ENCODE measurements around the gene LZTR1.
"Not testable (repeated sequence)": the region's sequence is repeated elsewhere in the genome, so short reads cannot be mapped to it uniquely, and the experiment has no call there.

LZTR1 gene

DNA sequence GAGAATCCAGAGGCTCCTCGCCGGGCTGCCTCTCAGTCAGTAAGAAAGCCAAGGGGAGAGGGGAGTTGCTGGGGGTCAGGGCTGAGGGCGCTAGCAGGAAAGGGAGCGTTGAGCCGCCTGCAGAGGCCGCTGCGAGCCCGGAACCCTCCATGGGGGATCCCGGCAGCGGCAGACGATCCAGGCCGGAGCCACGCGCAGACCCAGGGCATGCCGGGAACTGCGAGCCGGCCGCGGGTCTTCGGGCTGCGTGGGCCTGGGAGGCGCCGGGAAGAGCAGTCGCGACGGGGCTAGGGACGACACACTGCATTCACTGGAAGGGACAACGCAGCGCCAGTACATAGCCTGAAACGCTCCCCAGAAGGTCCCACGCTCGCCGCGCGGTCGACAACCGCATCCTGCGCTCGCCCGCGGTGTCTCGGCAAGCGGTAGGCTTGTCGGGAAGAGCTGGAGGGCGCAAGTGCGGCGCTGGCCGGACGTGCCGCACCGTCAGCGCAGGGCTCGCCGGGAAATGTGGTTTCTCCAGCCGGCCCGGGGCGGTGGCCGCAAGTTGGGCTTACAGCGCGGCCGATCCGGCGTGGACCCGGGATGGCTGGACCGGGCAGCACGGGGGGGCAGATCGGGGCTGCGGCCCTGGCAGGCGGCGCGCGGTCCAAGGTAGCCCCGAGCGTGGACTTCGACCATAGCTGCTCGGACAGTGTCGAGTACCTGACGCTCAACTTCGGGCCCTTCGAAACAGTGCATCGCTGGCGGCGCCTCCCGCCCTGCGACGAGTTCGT is at the start of gene LZTR1:
Gene LZTR1 (plus strand): TSS at position 511 of the 776 bp plus-strand sequence. CDS start 75 bp downstream, at position 586.
- DNase-seq = peak; percentile 31

DNA sequence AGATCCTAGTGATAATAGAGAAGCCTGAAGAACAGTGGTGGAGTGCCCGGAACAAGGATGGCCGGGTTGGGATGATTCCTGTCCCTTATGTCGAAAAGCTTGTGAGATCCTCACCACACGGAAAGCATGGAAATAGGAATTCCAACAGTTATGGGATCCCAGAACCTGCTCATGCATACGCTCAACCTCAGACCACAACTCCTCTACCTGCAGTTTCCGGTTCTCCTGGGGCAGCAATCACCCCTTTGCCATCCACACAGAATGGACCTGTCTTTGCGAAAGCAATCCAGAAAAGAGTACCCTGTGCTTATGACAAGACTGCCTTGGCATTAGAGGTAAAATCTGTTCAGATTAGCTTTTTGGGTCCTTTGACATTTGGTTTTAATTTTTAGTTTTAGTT is 48.2 kb upstream of the LZTR1 start:
- no peak for DNase-seq

DNA sequence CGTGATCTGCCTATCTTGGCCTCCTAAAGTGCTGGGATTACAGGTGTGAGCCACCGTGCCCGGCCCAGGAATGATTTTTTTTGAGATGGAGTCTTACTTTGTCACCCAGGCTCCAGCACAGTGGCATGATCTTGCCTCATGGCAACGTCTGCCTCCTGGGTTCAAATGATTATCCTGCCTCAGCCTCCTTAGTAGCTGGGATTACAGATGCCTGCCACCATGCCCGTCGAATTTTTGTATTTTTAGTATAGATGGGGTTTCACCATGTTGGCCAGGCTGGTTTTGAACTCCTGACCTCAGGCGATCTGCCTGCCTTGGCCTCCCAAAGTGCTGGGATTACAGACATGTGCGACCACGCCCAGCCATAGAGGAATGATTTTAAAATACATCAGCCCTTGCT is 47.0 kb upstream of the LZTR1 start:
- DNase-seq = not testable (repeated sequence)

DNA sequence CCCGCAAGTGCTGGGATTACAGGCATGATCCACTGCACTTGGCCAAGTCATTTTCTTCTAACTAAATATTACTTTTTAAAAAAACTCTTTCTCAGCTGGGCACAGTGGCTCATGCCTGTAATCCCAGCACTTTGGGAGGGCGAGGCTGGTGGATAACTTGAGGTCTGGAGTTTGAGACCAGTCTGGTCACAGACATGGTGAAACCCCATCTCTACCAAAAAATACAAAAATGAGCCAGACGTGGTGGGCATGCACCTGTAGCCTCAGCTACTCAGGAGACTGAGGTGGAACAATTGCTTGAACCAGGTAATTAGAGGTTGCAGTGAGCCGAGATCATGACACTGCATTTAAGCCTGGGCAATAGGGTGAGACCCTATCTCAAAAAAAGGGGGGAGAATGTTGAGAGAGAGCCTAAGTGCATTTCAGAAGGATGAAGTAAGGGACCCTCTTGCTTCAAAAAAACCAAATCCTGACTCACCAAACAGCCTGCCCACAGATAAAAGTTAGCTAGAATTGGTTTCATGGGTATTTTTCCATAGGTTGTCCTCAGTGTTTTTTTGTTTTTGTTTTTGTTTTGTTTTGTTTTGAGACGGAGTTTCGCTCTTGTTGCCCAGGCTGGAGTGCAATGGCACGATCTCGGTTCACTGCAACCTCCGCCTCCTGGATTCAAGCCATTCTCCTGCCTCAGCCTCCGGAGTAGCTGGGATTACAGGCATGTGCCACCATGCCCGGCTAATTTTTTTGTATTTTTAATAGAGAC is 46.1 kb upstream of the LZTR1 start:
- DNase-seq = not testable (repeated sequence)

DNA sequence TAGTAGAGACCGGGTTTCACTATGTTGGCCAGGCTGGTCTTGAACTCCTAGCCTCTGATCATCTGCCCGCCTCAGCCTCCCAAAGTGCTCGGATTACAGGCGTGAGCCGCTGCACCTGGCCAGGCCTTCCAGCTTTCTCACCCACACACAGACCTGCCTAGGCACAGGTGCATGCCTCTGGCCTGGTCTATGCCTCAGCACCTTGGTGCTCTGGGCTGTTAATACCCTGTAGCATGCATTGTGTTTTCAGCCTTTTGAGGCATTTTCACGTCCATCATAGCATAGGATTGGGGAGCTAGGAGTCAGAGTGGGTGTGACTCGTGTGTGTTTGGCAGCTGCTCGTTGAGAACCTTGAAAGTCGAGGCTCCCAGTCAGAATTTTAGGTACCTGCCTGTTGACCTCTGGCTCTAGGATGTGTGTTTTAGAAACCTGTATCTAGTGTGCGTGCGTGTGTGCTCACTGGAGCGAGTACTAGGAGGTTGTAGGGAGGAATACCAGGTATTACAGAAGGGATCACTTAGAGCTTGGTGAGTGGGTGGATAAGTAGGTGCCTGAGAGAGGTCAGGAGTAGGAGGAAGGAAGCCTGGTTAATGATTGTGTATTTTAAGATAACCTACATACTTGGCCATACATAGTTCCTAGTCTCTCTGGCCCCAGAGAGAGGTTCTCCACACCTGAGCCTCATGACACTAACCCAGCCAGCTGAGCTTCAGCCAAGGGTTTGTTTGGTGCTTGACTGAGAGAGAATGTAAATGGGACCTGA is 44.9 kb upstream of the LZTR1 start:
- no peak for DNase-seq

DNA sequence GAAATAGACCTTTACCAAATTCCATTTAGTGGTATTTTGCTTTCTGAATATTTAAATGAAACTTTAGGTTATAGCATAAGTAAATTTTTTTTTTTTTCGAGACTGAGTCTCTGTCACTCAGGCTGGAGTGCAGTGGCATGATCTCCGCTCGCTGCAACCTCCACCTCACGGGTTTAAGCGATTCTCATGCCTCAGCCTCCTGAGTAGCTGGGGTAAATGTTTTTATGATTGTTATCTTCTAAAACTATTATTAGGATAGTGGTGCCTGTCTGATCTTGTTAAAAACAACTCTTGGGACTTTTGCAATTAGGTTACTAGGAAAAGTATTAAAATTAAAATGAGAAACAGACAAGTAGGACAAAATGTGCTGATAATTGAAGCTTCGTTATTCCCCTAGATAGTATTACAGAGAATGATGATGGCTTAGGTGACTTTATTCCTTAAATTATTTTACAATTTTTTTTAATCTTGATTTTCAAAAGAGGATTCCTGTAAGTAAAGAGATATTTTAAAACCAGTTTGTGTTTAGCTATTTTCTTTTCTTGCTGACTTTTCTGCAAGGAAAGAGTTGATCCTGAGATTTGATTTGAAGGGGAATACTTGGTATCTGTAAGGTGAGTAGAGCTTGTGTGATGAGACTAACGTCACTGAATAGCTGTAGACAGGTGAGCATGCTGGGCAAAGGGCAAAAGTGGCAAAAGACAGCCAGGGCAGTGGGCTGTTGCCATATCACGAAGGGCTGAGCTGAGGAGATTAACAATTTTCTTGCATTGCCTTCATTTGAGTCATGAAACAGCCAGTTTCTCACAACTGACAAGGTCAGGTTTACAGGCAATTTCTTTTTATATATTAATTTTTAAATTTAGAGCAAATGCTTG is 44.1 kb upstream of the LZTR1 start:
- DNase-seq = no peak

DNA sequence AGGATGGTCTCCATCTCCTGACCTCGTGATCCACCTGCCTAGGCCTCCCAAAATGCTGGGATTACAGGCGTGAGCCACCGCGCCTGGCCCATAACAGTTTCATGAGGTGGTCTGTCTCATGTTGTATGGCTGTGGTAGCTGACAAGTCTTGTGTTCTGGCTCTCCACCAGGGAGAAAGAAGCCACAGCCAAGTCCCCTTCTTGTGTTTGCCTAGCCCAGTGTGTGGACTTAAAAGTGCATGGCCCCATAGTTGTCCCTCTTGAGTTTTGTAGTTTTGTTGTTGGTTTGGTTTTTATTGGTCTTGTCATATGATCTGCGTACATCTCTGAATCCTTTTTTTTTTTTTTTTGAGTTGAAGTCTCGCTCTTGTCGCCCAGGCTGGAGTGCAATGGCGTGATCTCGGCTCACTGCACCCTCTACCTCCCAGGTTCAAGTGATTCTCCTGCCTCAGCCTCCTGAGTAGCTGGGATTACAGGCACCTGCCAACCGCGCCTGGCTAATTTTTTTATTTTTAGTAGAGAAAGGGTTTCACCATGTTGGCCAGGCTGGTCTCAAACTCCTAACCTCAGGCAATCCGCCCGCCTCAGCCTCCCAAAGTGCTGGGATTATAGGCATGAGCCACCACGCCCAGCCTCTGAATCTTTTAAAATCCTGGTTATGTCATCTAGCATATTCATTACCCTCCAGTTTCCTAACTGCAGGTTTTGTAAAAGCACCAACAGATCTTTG is 42.5 kb upstream of the LZTR1 start:
- not testable (repeated sequence) for DNase-seq

DNA sequence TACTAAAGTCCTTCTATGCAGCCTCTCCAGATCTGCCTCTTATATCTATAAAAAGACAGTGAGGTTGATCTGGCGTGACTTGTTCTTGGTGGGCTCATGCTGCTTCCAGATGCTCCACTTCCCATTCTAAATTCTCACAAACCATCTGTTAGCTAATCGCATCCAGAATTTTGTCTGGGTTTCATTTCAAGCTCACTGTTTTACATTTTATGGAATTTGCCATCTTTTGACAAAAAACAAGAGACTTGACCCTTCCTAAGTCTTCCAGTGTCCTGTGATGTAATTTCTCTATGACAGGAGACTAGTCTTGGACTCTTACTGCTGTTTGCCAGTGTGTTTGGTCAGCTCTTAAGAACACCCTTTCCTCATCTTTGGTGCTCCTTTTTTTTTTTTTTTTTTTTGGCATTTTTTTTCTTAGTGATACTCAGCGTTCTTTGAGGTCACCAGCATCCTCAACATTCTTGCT is 41.9 kb upstream of the LZTR1 start:
- peak; percentile 36 for DNase-seq

DNA sequence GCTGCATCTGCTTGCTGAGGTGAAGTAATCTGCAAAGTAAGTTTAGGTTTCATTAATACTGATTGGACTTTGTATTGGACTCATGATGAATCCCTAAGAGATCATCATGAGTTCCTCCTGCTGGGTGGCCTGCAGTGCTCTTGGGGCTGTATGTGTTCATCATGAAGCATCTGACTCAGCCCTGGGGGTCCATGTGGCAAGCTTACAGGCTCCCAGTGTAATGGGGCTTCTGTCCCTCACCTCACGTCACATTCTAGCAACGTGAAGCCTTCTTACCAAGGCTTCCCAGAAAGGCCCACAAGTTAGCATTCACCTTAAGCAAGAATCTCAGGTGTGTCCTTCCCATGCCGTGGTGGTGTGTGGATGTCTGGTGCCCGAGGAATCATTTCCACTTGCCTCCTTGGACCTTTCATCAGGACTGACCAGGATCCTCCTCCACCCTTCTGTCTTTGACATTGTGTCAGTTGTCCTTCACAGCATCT is 41.2 kb upstream of the LZTR1 start:
- DNase-seq = no peak

DNA sequence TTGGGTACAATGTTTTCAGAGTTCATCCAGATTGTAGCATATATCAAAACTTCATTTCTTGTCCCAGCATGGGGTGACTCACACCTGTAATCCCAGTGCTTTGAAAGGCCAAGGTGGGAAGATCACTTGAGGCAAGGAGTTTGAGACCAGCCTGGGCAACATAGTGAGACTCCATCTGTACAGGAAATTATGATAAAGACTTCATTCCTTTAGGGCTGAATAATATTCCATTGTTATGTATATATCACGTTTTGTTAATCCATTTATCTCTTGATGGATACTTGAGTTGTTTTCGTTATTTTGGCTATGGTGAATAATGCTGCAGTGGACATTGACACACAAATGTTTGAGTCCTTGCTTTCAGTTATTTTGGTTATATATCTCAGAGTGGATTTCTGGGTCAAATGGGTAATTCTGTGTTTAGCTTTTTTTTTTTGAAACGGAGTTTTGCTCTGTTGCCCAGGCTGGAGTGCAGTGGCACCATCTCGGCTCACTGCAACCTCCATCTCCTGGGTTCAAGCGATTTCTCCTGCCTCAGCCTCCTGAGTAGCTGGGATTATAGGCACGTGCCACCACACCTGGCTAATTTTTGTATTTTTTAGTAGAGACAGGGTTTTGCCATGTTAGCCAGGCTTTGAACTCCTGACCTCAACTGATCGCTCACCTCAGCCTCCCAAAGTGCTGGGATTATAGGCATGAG is 39.7 kb upstream of the LZTR1 start:
- not testable (repeated sequence) for DNase-seq

DNA sequence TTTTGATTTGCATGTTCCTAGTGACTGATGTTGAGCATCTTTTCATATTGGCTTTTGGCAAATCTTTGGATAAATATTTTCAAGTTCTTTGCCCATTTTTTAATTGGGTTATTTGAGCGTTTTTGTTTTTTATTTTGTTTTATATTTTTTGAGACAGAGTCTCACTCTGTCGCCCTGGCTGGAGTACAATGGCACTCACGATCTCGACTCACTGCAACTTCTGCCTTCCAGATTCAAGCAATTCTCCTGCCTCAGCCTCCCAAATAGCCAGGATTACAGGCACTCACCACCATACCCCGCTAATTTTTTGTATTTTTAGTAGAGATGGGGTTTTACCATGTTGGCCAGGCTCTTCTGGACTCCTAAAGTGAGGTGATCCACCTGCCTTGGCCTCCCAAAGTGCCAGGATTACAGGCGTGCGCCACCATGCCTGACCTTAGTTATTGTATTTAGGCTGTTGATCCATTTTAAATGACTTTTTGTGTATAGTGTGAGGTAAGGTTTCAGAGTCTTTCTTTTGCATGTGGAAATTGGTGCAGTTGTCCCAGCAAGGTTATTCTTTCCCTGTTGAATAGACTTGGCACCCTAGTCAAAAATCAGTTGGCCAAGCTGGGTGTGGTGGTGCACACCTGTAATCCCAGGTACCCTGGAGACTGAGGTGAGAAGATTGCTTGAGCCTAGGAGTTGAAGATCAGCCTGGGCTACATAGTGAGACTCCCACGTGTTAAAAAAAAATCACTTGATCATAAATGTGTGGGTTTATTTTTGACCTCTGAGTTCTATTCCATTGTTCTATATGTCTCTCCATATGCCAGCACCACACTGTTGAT is 38.8 kb upstream of the LZTR1 start:
- DNase-seq = no peak

DNA sequence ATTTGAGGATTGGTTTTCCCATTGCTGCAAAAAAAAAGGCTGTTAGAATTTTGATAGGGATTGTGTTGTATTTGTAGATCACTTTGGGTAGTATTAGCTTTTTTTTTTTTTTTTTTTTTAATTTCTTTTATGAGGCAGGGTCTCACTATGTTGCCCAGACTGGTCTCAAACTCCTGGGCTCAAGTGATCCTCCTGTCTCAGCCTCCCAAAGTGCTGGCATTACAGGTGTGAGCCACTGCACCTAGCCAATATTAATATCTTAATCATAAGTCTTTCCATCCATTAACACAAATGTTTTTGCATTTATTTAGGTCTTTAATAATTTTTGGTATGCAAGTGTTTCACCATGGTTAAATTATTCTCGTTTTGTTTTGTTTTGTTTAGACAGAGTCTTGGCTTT is 38.1 kb upstream of the LZTR1 start:
- DNase-seq = no peak

DNA sequence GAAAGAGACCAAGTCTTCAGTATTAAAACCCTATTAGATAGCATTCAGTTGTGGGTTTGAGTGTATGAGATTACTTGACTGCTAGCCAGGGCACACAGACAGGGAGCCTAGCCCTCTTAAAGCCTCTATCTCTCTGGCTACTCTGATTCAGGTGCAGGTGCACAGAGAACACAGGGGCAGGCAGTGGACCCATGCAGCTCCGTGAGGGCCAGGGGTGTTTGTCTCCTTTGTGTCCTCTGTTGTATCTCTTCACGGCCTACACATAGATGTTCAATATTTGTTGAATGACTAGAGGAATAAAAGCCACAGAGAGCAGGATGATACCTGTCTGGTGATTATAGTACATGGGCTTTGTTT is 36.5 kb upstream of the LZTR1 start:
- DNase-seq = no peak

DNA sequence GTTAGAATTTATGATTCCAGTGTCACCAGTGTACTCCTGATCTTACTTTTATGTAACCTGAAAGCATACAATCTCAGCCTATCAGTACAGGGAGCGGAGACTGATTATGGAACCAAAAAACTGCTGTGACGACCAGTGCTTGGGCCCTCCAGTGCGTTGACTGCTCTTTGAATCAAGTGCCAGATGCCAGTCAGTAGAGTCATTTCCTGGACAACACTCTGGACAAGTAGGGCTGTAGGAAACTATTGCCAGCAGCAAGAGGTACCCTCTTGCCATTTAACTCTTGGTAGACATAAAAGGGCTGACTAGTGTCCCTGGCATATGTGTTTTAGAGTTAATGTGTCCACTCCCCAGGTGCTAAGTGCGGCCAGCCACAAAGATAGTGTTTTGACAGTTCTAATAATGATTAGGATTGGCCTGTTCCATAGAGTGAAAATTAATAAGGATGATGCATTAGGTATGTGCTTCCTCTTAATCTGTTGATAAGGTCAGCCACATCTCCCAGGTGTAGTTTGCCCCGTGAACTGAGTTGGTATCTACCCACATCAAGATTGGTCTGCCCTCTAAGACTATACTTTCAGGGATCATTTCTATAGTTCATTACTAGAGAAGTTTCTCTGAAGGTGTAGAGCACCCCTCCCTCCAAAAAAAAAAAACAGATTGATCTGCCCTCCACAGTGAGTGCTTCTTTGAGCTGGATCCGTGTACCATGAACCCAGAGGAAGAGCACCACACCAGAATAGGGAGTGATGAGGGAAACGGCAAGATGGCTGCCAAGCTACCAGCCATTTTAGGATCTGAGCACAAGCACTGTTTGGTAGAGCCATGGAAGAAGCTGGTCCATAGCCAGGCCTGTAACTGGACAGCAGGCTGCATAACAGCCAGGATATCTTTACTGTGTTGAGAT is 35.8 kb upstream of the LZTR1 start:
- no peak for DNase-seq

DNA sequence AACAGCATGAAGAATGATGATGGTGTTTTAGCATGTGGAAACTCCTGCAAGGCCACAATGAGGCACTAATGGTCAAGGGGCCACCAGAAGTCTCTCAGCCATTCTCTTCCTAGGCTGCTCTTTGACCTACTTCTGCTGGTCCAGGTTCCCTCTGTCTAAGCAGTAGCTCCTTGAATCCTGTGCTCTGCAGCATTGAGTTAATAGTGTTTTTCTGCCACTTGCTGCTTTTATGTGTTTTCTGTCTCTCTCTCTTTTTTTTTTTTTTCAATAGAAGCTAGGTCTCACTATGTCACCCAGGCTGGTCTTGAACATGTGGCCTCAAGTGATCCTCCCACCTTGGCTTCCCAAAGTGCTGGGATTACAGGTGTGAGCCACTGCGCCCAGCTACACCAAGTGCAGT is 35.1 kb upstream of the LZTR1 start:
- no peak for DNase-seq

DNA sequence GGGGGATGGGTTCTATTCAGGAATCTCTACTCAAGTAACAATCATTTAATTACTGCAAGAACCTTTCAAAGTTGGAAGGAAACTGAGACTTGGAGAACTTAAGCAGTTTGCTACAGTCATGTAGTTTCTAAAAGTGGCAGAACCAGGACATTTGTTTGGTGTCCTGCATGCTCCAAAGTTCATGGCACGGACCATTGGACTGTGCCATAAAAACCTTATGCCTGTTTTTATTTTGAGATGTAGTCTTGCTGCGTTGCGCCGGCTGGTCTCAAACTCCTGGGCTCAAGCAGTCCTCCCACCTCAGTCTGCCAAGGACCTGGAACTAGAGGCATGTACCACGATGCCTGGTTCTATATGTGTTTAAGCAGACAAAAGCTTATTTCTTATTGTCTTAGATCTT is 33.6 kb upstream of the LZTR1 start:
- no peak for DNase-seq

DNA sequence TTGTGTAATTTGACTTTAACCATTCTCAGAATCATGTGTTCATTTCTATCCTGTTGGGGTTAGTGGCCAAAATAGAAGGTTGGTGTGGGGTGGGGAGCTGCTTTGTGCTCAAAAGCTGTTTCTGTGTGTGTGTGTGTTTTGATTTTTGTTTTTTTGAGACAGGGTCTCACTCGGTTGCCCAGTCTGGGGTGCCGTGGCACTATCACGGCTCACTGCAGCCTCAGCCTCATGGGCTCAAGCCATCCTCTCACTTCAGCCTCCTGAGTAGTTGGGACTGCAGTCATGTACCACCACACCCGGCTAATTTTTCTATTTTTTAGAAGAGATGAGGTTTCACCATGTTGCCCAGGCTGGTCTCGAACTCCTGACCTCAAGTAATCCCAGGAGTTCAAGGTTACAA is 33.1 kb upstream of the LZTR1 start:
- no peak for DNase-seq

DNA sequence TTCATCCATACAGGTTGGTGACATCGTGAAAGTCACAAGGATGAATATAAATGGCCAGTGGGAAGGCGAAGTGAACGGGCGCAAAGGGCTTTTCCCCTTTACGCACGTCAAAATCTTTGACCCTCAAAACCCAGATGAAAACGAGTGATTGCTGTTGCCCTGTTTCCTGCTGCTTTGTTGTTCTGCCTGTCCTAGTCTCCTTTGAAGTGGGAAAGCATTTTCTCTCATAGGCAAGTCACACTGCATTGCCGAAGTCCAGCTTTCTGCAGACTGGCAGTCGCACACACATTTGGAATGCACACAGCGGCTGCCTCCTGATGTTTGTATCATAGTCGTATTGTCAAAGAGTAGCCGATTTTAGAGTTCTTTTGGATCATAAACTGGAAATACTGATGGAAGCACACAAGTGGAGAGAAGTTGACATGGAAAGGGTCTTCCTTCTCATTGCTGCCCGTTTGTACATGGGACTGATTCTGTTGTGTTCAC is 32.4 kb upstream of the LZTR1 start:
- DNase-seq = no peak

Measured in DMS 273 treated with DMSO at 0.1 percent for 48 hours (cell line).